ENCODE results near the gene INTS13. TPM values are rescaled to one million over a fixed set of nuclear protein-coding genes. Genes with fewer than 3 reads are reported as not detected.
A peak's percentile ranks its signal among the peaks of the same experiment; 100 is the strongest.

INTS13 gene
- total RNA-seq, 3 donors from 2014 or later = 15.0 to 17.6 (median 17.2) TPM

- intact Hi-C loops (cut with DNase I, micrococcal nuclease) = no loop called here
- Histone ChIP-seq H3K9me3 (no peaks in the 10 kb centered on the region), H3K4me1 (ENCODE audit: low read depth) (peaks cover 15% of the 10 kb centered on the region), H3K36me3 (ENCODE audit: low read depth) (peaks cover 7% of the 10 kb centered on the region), H3K4me3 (peak overlapping the region; percentile 51)
- TF ChIP-seq CTCF (IDR thresholded peaks at IDR 0.05) = no peak
- DNase-seq (no peak), ATAC-seq (no peak)
Measured at GRCh38 chr12:26939192-26939832, 1.5 kb upstream of the INTS13 start.

- ATAC-seq = peak; percentile 28
- H3K36me3 ChIP-seq (ENCODE audit: low read depth) = peaks cover 7% of the 10 kb centered on the region
- no peak for DNase-seq
- intact Hi-C loops (cut with DNase I, micrococcal nuclease) = no loop called here
- no peak for TF ChIP-seq CTCF (IDR thresholded peaks at IDR 0.05)
- peak overlapping the region; percentile 51 for H3K4me3 ChIP-seq
- no peaks in the 10 kb centered on the region for H3K9me3 ChIP-seq
- peaks cover 15% of the 10 kb centered on the region for H3K4me1 ChIP-seq (ENCODE audit: low read depth)
Measured at GRCh38 chr12:26938701-26939062, 901 bp upstream of the INTS13 start.

GRCh38 chr12:26937443-26937862 is 328 bp downstream of the INTS13 start:
- no peaks in the 10 kb centered on the region for H3K9me3 ChIP-seq
- H3K4me1 ChIP-seq (ENCODE audit: low read depth) = peaks cover 15% of the 10 kb centered on the region
- H3K36me3 ChIP-seq (ENCODE audit: low read depth) = peaks cover 7% of the 10 kb centered on the region
- TF ChIP-seq CTCF (IDR thresholded peaks at IDR 0.05) = no peak
- intact Hi-C loops (cut with DNase I, micrococcal nuclease) = no loop called here
- ATAC-seq = no peak
- DNase-seq = no peak
- peak overlapping the region; percentile 51 for H3K4me3 ChIP-seq

- no peaks in the 10 kb centered on the region for H3K9me3 ChIP-seq
- ATAC-seq (no peak), DNase-seq (no peak)
- no peak for TF ChIP-seq CTCF (IDR thresholded peaks at IDR 0.05)
- intact Hi-C loops (cut with DNase I, micrococcal nuclease) = no loop called here
- H3K4me3 ChIP-seq = no peak overlapping the region
- peaks cover 7% of the 10 kb centered on the region for H3K36me3 ChIP-seq (ENCODE audit: low read depth)
- H3K4me1 ChIP-seq (ENCODE audit: low read depth) = peaks cover 15% of the 10 kb centered on the region
Measured at GRCh38 chr12:26936559-26937442, 980 bp downstream of the INTS13 start.

- Histone ChIP-seq H3K36me3 (ENCODE audit: low read depth) (peaks cover 7% of the 10 kb centered on the region), H3K4me3 (no peak overlapping the region), H3K9me3 (no peaks in the 10 kb centered on the region), H3K4me1 (ENCODE audit: low read depth) (peaks cover 15% of the 10 kb centered on the region)
- ATAC-seq (no peak), DNase-seq (peak in 1 of 3 donors; percentile 28)
- intact Hi-C loops (cut with DNase I, micrococcal nuclease) = no loop called here
- no peak for TF ChIP-seq CTCF (IDR thresholded peaks at IDR 0.05)
Measured at GRCh38 chr12:26935636-26936378, 2.0 kb downstream of the INTS13 start.
